Endodermal cell (in vitro differentiated cells): ENCODE measurements around the gene PACRG. TPM values are rescaled to one million over a fixed set of nuclear protein-coding genes. Genes with fewer than 3 reads are reported as not detected.

Source experiments
- DNase-seq: peaks from one replicate; pipeline ENCODE4 v3.0.0-alpha.2; 2017
- H3K27ac ChIP-seq: 2 replicates; pipeline ENCODE4 v1.5.1; 2013; ENCODE audit warnings: mild to moderate bottlenecking, low read depth, low read length, moderate library complexity
- H3K27me3 ChIP-seq: 2 replicates; pipeline ENCODE4 v1.6.1; 2013; ENCODE audit warnings: mild to moderate bottlenecking, low read length, moderate library complexity; ENCODE audit not compliant: insufficient read depth, control insufficient read depth, poor library complexity, severe bottlenecking
- H3K36me3 ChIP-seq: 2 replicates; pipeline ENCODE4 v1.7.0; 2013; ENCODE audit warnings: mild to moderate bottlenecking, low read length, moderate library complexity; ENCODE audit not compliant: control insufficient read depth, insufficient read depth
- H3K4me1 ChIP-seq: one replicate; pipeline ENCODE4 v1.7.0; 2013; ENCODE audit warnings: low read length; ENCODE audit not compliant: control insufficient read depth, insufficient read depth
- H3K4me3 ChIP-seq: 2 replicates; pipeline ENCODE4 v1.5.1; 2013; ENCODE audit warnings: mild to moderate bottlenecking, low read length, moderate library complexity
- H3K9ac ChIP-seq: 2 replicates; pipeline ENCODE4 v1.6.1; 2013; ENCODE audit warnings: mild to moderate bottlenecking, low read length, moderate library complexity; ENCODE audit not compliant: poor library complexity, severe bottlenecking; ENCODE audit errors: extremely low read depth
- H3K9me3 ChIP-seq: 2 replicates; pipeline ENCODE4 v1.6.1; 2013; ENCODE audit warnings: mild to moderate bottlenecking, low read length, moderate library complexity; ENCODE audit not compliant: control insufficient read depth
- H3K27ac Mint-ChIP-seq: 2 replicates; pipeline ENCODE4 v1.8.0; 2020; ENCODE audit warnings: mixed read lengths
- H3K27me3 Mint-ChIP-seq: 2 replicates; pipeline ENCODE4 v1.8.0; 2021; ENCODE audit warnings: mild to moderate bottlenecking, mixed read lengths; ENCODE audit not compliant: insufficient read depth
- H3K36me3 Mint-ChIP-seq: 2 replicates; pipeline ENCODE4 v1.8.0; 2020; ENCODE audit warnings: low read depth, mixed read lengths
- H3K4me1 Mint-ChIP-seq: 2 replicates; pipeline ENCODE4 v1.8.0; 2020; ENCODE audit warnings: mixed read lengths
- H3K4me3 Mint-ChIP-seq: 2 replicates; pipeline ENCODE4 v1.8.0; 2020; ENCODE audit warnings: mild to moderate bottlenecking, moderate library complexity, mixed read lengths
- H3K9me3 Mint-ChIP-seq: 2 replicates; pipeline ENCODE4 v1.8.0; 2020; ENCODE audit warnings: mild to moderate bottlenecking, mixed read lengths
- WGBS, 2 experiments: methylation state at CpG; one replicate each; pipeline versions ENCODE4 v1.1.5 to v1.1.7; 2013; ENCODE audit warnings: missing lambda C conversion rate in 2 of 2, mixed read lengths in 1 of 2; ENCODE audit not compliant: insufficient coverage in 1 of 2, insufficient read length in 1 of 2; 5-methylcytosine and 5-hydroxymethylcytosine counted together
- total RNA-seq, 2 donors: library from RNA; stranded (reverse); fragmentation: NEBNext Ultra II Directional in 1 of 2; extraction: Animal tissue kit (Norgen Biotek cat#: 25700) in 1 of 2; gene quantifications; 2 replicates in 1 of 2; 3 replicates in 1 of 2; pipeline ENCODE4 v1.2.1, GENCODE V29; 2021
- TF ChIP-seq, protein P1 (sequence below): fragments of 200-600 bp; sonication (generic); conservative IDR thresholded peaks from 2 replicates; pipeline ENCODE4 v1.5.0; 2021; ENCODE audit warnings: antibody characterized with exemption, mild to moderate bottlenecking

Gene PACRG
- total RNA-seq, 2 donors from 2014 or later: 0.42 to 0.44 TPM

DNA sequence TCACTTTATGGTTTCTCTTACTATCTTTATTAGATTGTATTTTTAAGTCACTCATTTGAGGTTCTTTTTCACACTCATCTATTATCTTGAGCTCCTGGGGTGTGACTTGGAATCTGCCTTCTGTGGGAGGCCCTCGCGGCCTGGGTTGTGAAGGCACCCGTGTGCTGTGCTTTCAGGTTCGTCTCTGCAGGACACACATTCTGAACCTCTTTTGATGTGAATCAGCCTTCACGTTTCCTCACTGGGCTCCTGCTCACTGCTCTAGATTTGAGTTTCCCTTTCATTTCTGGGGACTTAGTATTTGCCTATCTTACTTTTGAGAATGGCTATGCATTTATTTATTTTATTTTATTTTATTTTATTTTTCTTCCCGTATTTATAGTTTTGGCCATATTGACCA, 97.8 kb downstream of the PACRG start:
- DNase-seq: no peak
- no peak overlapping the region for H3K4me3 Mint-ChIP-seq
- no peaks in the 10 kb centered on the region for H3K36me3 ChIP-seq
- no peak overlapping the region for H3K27ac Mint-ChIP-seq
- peaks cover 2% of the 10 kb centered on the region for H3K4me1 Mint-ChIP-seq
- H3K27me3 Mint-ChIP-seq: no peaks in the 10 kb centered on the region
- no peaks in the 10 kb centered on the region for H3K4me1 ChIP-seq
- no peak overlapping the region for H3K4me3 ChIP-seq
- TF ChIP-seq, protein P1, sequence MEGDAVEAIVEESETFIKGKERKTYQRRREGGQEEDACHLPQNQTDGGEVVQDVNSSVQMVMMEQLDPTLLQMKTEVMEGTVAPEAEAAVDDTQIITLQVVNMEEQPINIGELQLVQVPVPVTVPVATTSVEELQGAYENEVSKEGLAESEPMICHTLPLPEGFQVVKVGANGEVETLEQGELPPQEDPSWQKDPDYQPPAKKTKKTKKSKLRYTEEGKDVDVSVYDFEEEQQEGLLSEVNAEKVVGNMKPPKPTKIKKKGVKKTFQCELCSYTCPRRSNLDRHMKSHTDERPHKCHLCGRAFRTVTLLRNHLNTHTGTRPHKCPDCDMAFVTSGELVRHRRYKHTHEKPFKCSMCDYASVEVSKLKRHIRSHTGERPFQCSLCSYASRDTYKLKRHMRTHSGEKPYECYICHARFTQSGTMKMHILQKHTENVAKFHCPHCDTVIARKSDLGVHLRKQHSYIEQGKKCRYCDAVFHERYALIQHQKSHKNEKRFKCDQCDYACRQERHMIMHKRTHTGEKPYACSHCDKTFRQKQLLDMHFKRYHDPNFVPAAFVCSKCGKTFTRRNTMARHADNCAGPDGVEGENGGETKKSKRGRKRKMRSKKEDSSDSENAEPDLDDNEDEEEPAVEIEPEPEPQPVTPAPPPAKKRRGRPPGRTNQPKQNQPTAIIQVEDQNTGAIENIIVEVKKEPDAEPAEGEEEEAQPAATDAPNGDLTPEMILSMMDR: no peak
- H3K36me3 Mint-ChIP-seq: no peaks in the 10 kb centered on the region
- no peaks in the 10 kb centered on the region for H3K9me3 Mint-ChIP-seq
- H3K9me3 ChIP-seq: no peaks in the 10 kb centered on the region
- no peak overlapping the region for H3K27ac ChIP-seq
- WGBS, 2 experiments: 49 to 64% methylated on average over 5 of the region's 6 CpGs
- H3K27me3 ChIP-seq: no peaks in the 10 kb centered on the region
- H3K9ac ChIP-seq: no peak overlapping the region

DNA sequence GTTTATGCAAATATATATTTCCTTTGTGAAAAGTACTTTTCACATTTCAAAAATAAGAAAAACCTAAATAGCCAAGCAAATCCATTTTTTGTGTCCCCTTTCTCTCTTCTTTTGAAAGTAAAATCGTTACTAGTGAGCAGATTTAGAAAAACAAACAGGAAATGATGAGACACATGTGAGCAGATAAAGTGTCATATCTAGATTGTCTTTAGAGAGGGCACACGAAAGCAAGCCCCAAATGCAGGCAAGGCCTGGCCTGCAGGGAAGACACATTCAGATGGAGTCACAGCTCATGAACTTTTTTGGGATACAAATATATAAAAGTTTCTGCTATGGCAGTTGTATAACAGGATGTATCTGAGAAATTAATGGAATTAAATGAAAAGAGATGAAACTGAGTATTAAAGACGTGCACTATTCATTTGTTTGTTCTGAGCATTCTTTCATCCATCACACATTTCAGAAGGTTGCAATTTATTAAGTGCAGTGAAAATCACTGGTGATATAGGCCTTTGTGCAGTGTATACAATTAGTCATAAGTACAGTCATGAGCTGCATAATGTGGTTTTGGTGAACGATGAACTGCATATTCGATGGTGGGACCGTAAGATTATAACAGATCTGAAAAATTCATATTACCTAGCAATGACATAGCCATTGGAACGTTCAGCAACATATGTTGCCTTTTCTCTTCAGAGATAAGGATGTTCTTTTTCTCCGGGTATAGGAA, 101.4 kb downstream of the PACRG start:
- Histone ChIP-seq H3K27me3 (no peaks in the 10 kb centered on the region), H3K9ac (no peak overlapping the region), H3K4me3 (no peak overlapping the region), H3K4me1 (no peaks in the 10 kb centered on the region), H3K36me3 (no peaks in the 10 kb centered on the region), H3K9me3 (no peaks in the 10 kb centered on the region), H3K27ac (no peak overlapping the region)
- H3K27ac Mint-ChIP-seq: no peak overlapping the region
- no peaks in the 10 kb centered on the region for H3K27me3 Mint-ChIP-seq
- no peak for DNase-seq
- no peaks in the 10 kb centered on the region for H3K36me3 Mint-ChIP-seq
- peaks cover 6% of the 10 kb centered on the region for H3K9me3 Mint-ChIP-seq
- H3K4me3 Mint-ChIP-seq: no peak overlapping the region
- peaks cover 2% of the 10 kb centered on the region for H3K4me1 Mint-ChIP-seq
- TF ChIP-seq, protein P1: no peak
- WGBS, 2 experiments: 92 to 100% methylated on average over 5 to 8 of the region's 8 CpGs

DNA sequence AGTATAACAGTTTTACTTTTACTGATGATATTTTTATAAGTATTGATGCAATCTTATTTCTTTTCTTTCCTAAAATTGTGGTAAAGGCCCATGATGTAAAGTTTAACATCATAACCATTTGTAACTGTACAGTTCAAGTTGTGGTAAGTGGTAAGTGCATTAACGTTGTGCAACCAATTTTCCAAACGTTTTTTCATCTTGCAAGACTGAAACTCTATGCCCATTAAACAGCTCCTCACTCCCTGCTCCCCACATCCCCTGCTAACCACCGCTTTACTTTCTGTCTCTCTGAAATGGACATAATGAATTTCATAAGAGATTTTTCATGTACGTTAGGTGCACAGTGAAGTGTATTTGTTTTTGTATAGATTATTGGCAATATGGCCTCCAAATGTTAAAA, 106.0 kb downstream of the PACRG start:
- Mint-ChIP-seq H3K27ac (no peak overlapping the region), H3K27me3 (no peaks in the 10 kb centered on the region), H3K4me3 (no peak overlapping the region), H3K9me3 (peaks cover 6% of the 10 kb centered on the region), H3K36me3 (no peaks in the 10 kb centered on the region), H3K4me1 (no peaks in the 10 kb centered on the region)
- 88 to 94% methylated on average over 3 to 4 of the region's 4 CpGs for WGBS, 2 experiments
- Histone ChIP-seq H3K4me3 (no peak overlapping the region), H3K27me3 (no peaks in the 10 kb centered on the region), H3K27ac (no peak overlapping the region), H3K4me1 (no peaks in the 10 kb centered on the region), H3K36me3 (no peaks in the 10 kb centered on the region), H3K9me3 (no peaks in the 10 kb centered on the region), H3K9ac (no peak overlapping the region)
- TF ChIP-seq, protein P1: no peak
- DNase-seq: no peak
